HG03135 (cell line): ENCODE data around the gene CCSER1.
"Not testable (repeated sequence)": the region's sequence is repeated elsewhere in the genome, so short reads cannot be mapped to it uniquely, and the experiment has no call there.

ENCODE experiments used
- ATAC-seq: cut with Tn5 transposase; IDR thresholded peaks from one replicate; pipeline ENCODE4 v1.9.1; 2021; ENCODE audit warnings: mild to moderate bottlenecking, moderate library complexity; ENCODE audit not compliant: unreplicated experiment

Gene CCSER1

GRCh38 chr4:91228659-91229058 is 1101.5 kb downstream of the CCSER1 start:
- ATAC-seq, result no peak

DNA sequence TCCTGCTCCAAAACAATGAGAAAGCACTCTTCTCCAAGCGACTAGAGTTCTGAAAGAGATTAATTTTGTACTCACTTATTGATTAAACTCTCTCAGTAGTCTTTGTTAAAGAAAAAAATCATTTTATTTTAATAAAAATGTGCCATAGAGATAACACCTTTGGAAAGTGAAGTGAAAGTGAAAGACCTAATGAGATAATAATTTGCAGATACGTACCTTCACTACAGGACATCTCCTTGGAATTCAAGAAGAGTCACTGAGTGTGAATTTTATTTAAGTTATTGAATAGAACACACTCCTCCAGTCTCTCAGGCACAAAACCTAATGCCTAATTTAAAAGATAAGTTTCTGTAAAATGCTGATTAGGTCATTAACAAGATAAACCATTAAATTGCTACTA is 1106.0 kb downstream of the CCSER1 start:
- no peak for ATAC-seq

DNA sequence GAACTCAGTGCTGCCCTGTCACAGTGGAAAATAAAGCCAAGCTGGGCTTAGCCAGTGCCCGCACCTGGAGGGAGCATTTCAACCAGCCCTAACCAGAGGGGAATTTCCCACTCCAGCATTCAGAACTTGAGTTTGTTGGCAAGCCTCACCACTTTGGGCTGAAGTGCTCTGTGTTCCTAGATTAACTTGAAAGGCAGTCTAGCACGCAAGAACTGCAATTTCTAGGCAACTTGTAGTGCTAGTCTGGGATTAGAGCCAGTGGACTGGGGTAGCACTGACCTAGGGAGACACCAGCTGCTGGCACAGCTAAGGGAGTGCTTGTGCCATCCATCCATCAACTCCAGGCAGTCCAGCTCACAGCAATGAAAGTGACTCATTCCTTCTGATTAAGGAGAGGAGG is 1115.9 kb downstream of the CCSER1 start:
- ATAC-seq, result no peak

- no peak for ATAC-seq
These were observed 1128.8 kb downstream of the CCSER1 start for GRCh38 chr4:91256043-91256442.

DNA sequence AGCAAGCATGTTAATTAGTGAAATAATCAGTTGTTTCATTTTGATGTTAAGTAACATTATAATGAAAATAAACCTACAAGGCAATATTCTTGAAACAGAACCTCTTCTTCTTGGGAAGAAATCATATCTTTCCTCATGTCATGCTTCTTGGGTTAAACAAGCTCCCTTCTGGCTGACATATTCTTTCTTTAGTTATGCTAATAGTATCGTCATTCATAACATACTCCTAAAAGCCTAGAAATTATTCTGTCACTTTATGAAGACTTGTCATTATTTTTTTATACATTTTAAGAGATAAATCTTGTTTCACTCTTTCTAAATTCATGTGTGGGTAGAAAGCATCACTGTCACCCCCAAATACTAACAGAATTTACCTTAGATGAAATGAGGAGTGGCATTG is 1129.6 kb downstream of the CCSER1 start:
- ATAC-seq, result no peak

- ATAC-seq, result no peak
These were observed 1130.5 kb downstream of the CCSER1 start for GRCh38 chr4:91257721-91258120.

- no peak for ATAC-seq
These were observed 1131.1 kb downstream of the CCSER1 start for GRCh38 chr4:91258326-91258725.

DNA sequence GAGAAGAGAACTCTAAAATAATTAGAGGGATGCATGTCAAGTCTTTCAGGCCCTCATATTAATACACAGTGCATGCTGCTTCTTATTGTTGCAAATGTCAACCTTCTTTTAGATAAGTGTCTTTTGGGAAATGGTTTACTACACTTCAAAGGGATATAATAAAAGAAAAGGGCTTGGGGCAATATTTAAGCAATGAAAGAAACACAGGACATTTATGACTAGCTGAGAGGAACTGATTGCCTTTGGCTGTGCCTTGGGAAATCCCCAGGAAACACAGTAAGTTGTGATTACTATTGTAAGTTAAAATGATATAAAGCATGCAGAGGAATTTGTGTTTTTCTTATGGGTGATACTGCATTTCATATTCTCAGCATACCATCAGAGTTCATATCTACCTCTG is 1140.3 kb downstream of the CCSER1 start:
- no peak for ATAC-seq

- not testable (repeated sequence) for ATAC-seq
These were observed 1141.3 kb downstream of the CCSER1 start for GRCh38 chr4:91268481-91268880.

DNA sequence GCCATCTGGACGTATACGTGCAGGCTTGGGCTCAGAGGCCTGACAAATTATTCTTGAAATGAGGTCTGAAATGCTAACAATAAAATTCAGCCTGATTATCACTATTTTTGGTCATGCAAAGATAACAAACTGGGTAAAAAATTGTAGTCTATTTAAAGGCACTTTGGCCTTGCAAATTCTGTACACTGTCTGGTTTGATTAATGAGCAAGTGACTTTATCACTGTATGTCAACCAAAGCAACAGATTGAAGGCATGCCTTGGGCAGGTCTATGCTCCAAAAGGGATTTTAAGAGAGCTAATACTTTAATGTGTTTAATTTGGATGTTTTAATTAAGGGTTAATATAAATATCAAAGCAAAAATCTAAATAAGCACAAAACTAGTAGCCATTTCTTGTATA is 1141.7 kb downstream of the CCSER1 start:
- no peak for ATAC-seq

DNA sequence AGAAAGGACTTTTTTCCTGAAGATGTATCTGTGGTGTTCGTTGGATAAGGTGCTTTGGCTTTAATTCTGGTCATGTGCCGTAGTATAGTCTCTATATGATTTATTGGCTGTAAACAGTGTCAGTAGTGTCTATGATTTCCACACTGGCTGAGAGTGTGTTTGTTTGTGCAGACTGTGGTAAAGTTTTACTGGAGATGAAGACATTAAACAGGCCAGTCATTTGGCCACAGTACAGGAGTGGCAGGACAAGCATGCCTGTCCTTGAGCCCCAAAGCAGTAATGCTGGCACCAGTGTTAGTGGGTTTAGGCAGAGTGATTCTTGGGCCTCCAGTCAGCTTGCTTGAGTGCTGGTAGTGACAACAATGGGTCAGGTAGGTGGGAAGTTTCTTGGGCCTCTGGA is 1152.7 kb downstream of the CCSER1 start:
- ATAC-seq, result no peak

DNA sequence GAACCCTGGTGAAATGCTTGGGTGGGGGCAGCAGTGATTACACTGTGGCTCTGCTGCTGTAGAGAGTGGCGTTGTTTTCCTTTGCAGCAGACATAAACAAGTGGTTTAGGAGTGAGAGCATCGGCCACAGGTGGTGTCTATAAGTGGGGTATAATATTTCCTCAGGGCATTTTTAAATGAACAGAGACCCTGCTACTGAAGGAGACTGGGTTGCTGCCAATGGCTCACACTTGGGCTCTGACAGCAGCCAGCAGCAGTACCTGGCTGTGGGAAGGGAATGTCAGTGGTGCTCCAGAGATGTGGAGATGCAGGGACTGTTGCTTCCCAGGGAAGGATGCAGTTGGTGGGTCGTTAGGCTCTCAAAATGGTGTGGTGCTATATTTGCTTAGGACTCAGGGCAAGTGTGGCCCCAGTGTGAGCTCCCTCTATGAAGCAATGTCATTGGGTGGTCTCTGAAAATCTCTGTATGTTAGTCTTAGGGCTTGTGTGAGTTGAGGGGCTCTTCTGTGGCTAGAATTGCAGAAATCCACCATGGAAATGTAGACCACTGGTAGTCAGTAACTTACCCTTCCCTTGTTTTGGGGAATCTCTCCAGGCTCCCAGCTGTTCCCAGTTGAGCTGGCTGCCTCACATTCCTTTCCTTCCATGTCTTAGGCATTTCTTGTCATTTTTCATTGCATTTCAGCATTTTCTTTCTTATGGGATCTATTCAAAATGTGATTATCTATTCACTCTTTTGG is 1153.5 kb downstream of the CCSER1 start:
- no peak for ATAC-seq

DNA sequence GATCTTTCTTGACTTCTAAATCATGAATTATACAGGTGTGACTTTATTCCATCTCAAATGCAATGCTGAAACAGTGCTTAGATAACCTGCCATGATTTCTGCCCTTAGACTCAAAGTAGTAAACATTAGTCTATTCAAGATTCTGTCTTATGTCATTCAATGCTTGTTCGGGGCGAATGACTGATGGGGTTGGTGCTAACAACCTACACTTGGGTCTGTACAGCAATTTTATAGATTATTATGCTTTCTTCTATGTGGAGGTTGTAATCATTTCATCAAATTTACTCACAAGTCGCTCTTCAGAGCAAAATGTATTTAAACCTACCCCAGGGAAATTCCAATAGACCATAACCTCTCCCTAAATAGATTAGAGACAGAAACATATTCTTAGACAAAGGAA is 1155.0 kb downstream of the CCSER1 start:
- no peak for ATAC-seq

DNA sequence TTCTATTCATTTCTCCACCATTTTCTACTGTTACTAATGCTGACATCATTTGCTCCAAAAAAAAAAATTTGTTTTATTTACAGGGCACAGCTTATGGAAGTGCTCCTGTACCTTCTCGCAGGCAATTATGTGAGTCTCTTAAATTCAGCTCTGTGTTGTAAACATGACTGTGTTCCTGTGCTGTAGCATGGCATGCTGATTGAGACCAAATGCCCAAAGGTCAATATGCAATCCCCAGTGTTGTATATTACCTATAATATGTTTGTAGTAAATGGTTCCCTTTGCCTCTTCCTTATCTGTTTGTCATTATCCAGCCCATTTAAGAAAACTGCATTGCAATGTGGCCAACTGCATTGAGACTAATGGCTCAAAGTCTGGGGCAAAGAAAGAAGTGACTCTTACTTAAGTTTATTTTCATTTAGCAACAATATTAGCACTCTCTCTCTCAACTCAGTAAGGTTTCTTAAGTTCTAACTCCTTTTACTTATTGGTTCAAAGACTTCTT is 1156.6 kb downstream of the CCSER1 start:
- ATAC-seq, result no peak

DNA sequence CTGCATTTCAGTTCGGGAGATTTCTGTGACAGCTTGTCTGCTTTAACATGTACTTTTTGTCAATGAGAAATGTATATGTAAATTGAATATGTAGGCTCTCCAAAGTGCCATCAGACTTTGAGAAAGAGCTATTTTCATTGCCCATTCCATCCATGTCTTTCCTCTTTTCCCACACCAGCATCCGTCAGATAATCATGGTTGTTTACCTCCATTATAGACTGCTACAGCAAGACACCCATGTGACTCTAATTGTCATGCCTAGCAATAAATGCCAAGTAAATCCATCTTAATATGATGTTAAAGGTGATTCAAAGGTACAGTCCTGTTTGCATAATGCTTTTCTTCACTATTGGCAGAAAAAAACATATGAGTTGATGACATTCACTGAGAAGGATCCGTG is 1157.3 kb downstream of the CCSER1 start:
- ATAC-seq, result no peak

- ATAC-seq, result no peak
These were observed 1158.3 kb downstream of the CCSER1 start for GRCh38 chr4:91285487-91285886.

GRCh38 chr4:91288702-91289311 is 1161.6 kb downstream of the CCSER1 start:
- no peak for ATAC-seq

- no peak for ATAC-seq
These were observed 1171.0 kb downstream of the CCSER1 start for GRCh38 chr4:91298156-91298700.

DNA sequence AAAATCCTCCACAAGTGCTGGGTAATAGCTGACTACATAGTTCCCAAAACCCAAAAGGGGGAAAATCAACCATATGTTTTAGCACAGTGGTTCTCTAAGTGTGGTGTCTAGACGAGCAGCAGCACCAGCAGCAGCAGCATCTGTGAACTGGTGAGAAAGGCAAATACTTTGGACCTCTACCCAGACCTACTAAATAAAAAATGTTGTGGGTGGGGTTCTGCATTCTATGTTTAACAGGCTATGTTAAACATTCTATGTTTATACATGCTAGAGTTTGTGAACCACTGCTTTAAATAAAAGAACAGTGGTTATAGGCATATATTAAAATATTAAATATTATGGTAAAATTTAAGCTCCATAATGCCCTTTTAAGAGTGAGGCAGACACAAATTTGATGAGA is 1171.6 kb downstream of the CCSER1 start:
- no peak for ATAC-seq

- no peak for ATAC-seq
These were observed 1174.9 kb downstream of the CCSER1 start for GRCh38 chr4:91302120-91302519.

DNA sequence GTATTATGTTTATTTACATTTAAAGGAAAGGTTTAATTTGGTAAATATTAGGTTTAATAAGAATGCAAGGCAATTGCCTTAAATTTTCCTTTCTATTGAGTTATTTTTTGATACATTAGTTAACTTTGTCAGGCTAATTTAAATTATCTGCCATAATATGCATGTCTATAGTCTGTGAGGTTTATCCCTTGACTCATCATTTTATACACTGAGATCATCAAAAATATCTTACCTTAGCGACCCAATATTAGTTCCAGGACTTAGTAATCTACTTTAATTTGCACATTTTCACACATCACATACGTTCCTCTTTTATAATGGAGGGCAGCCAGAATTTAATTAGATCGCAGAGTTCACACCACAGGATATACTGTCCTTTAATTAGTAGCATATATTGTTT is 1177.1 kb downstream of the CCSER1 start:
- no peak for ATAC-seq

DNA sequence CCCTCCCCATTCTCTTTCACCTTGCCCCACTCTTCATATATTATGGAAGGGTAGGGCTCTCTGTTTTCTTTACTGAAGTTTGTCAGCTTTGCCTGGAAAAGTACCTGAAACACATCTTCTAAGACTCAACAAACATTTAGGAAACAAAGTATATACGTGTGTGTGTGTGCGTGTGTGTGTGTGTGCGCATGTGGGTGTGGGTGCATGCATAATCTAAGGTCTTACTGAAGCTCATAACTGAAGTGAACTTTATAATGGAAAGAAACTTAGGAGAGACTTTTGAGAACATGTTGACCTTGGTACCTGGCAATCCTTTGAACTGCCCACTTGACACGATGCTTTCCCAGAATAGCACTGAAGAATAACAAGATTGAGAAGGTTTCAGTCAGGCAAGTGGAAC is 1190.2 kb downstream of the CCSER1 start:
- ATAC-seq, result no peak
